Stimulated activated CD4-positive, alpha-beta T cell treated with anti-CD3 and anti-CD28 coated beads, Interleukin-15, amount 100 ng/mL, for 1 hour (primary cell): ENCODE measurements around the gene KHDC4.
A peak's percentile ranks its signal among the peaks of the same experiment; 100 is the strongest.

Source experiments
- DNase-seq, 2 donors: peaks; one replicate each; pipeline ENCODE4 v3.0.0-alpha.2; 2020; ENCODE audit warnings: low read depth in 1 of 2, low spot score in 1 of 2

The KHDC4 gene

DNA sequence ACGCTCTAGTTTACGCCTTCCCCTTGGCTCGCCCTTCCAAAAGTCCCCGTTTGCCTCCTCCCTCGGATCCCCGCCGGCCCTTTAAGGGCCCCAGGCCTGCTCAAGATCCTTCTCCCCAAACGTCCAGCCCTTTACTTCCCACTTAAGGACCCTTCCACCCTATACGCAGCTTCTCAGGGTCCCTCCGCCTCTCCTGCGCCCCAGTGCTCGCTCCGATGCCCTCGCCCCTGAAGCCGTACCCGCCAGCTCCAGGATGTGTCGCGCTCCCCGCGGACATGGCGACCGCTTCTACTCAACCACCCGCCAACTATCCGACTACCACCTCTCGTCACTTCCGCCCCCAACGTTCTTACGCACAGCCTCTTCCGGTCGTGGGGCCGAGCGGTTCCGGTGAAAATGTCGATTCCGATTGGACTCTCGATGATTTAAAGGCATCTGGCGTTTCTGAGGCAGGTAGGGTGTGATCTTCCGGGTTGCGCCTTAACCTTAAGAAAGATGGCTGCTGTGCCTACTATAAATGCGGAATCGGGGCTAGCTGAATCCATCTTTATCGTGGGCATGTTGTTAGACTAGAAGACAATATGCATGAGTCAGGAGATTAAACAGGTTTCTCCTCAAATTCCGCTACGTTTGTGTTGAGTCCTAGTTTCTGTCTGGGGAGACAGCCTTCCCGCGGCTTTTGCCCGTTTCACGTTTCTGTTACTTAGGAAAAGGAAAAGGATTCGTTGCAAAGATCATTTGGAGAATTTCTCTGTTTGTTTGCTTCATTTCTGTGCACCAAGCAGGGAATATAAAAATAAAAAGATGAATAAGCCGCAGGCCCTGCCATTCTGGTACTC lies at the start of gene KHDC4:
KHDC4 (minus strand) TSS at position 317 of the 839 bp plus-strand sequence; CDS start at position 277, 40 bp downstream.
- DNase-seq = peak; percentile 81 to 87

DNA sequence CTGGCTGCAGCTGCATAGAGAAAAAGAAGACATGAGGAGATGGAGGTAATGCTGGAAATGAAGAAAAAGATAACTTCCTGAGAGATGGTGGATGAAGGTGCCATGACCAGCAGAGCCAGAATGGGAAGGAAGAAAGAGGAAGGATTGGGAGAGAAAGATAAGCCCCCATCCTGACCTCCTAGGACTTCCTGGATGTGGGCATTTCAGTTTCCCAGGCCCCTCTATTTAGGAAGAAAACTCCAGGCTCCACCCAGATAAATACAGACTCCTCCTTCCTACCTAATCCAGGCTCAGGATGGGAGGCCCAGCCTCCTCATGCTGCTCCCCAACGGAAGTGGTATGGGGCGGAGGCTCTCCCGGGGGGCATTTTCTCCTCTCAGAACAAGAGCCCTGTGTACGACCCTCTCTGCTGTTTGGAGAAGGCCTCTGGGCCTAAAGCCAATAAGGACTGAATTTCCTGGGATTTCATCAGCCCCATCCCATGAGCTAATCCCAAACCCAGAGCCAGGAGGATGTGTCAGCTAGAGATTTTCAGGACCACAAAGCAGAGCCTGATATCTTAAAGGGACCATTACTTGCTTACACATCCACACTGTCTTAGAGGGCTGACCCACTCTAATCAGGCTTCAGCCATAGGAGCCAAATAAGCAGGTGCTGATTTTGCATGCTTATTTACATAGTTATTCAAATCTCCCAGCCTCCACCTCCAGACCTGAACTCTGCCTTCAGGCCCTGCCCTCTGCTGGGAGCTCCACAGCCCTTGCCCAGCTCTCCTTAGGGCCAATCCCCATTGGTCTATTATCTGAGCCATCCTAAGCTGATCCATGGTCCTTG lies 49.2 kb upstream of the KHDC4 start:
- no peak for DNase-seq

DNA sequence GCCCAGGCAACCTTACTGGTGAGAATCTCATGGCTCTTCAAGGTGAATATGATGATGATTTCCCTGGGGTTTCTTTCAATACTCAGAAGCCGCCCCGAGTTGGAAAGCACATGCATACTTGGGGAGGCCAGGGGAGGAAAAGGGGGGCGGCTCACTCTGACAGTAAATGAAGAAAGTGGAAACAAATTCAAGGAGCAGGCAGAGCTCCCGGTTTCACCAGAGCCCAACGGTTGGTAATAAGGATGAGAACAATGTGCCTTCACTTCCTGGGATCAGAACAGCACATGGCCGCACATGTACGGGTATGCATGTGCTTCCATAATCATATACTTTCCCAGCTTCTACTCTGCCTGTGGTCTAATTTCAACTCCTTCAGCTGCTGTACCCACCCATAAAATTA lies 47.9 kb upstream of the KHDC4 start:
- DNase-seq = no peak

DNA sequence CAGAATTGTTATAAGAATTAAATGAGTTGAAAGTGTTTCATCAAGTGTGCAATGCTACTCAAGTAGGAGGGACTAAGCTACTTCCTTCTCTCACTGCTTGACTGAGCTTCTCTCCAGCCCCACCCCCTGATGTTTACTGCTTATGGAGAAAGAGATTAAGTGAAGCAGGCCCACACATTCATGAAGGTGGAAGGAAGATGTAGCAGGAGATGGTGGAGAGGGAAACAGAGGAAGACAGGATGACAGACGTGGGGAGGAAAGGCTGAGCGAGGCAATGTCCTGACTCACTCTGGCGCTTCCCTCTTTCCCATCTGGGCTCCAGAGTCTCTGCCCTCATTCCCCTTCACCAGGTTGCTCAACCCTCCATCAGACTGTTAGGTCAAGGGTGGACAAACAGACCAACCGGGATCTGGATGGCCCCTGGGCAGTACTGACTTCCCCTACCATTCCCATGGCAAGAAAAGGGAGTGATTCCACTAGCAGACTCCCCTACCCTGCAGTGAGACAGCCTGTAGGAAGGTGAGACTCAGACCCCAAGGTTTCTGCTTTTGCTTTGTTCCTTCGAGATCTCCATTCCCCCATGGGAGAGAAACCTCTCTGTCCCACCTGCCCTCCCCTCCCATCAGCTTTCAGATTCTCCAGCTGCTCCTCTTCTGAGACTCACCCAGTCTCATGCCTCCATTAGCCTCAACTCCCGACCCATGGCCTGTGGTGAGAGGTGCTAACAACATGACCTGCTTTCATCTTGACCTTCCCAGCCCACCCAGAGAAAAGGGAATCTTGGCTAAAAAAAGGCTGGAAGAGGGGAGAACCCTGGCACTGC lies 47.3 kb upstream of the KHDC4 start:
- DNase-seq = no peak

DNA sequence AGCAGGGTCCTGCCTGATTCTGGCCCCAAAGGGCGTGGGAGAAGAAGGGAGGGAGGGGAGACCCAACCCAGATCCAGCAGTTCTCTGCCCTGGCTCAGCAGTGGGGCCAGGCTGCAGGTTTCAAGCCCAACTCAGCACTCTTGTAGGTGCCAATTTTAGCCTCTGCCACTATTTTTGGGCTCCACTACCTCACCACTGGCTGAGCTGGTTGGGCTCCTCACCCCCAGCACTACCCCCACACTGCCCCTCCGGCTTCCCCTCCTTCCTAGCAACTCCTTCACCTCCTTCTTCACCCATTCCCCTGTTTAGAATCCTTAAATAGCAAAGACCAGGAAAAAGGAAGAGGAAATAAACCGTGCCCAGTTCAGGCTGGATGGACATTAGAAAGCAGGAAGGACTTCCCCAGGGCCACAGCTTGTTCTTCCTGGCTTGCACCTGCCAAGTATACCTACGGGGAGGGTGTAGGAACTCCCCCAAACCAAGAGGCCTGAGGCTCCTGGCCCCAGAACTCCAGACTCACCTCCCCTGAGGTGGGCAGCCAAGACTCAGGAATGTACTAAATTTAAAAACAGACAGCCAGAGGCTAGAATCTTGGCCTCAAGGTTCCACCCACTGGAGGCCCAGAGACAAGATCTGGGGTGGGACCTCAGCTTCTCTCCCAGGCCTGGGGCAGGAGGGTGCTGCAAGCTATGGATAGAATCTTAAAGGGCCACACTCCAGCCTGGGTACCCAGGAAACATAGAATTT lies 45.6 kb upstream of the KHDC4 start:
- no peak for DNase-seq

DNA sequence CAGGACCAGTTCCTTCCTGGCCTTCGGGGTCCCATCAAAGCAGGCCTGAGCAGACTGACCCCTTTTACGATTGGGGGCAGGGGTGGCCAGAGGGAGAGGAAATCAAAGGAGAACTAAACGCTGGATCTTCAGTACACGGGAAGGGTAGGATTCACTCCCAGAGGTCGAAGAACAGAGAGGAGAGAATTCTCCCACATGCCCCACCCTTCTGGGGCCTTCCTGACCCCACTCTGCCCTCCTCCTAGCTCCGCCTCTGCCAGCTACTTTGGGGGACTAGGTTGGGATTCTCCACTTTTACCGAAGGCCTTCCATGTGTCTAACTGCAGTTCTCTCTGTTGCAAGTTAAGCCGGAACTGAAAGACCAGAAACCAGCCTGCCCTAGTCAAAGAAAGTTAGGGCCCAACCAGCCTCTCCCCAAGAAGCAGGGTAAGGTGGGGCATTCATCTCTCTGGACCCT lies 44.8 kb upstream of the KHDC4 start:
- no peak for DNase-seq

DNA sequence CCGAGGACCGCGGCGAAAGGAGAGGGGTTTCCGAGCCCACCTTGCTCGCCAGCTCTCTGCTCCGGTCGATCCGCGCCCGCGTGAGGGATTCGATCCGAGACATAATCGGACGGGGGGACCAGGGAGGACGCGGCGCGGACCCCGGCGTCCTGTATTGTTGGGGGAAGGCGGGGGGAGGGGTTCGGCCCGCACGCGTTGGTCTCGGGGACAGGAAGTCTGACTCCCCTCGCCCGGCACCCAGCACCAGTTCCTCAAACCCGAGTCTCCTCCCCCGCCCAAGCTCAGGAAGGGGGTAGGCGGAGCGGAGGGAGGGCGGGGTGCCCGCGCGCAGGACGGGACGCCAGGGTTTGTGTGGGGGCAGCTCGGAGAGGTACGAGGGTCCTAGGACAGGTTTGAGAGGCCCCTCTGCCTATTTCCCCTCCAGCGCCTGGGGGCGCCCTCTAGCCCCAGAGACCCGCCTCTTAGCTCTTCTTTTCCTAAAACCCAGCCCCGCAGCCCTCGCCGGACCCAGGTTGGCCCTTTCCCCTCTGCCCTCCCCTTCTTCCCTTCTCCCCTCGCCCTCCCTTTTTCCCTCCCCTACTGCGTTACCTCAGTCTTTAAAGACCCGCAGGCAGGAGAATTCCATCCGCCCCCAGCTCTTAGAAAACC lies 44.2 kb upstream of the KHDC4 start, which contains the start of gene ARHGEF2:
ARHGEF2 (minus strand) TSS at position 223 of the 648 bp plus-strand sequence; CDS start at position 103, 120 bp downstream.
- peak; percentile 59 to 69 for DNase-seq

DNA sequence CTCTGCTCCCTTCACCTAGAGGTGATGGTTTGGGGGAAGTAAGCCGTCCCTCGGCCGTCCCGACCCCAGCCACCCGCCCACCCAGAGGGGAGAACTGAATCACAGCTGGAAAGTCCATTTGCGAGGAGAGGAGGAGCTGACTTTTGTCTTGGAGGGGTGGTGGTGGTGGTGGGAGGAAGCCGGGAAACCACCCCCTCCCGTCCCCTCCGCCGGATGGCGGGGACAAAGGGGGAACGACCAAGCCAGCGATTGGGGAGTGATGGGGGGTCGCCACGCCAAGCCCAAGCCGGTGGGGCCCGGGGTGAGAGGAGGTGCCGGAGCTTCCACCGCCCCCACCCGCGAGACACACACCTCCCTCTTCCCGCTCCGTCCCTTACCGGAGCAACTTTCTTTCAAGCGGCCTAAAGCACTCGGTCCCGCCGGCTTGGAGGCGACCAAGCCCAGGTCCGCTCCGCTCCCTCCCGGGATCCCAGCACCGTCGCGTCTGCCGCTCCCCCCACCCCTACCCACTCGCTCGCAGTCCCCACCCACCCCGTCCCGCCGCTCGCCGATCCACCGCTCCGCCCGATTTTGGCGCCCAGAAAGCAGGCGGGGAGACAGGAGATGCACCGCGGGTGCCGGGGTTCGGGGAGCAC lies 43.6 kb upstream of the KHDC4 start:
- DNase-seq = peak; percentile 40 to 55

DNA sequence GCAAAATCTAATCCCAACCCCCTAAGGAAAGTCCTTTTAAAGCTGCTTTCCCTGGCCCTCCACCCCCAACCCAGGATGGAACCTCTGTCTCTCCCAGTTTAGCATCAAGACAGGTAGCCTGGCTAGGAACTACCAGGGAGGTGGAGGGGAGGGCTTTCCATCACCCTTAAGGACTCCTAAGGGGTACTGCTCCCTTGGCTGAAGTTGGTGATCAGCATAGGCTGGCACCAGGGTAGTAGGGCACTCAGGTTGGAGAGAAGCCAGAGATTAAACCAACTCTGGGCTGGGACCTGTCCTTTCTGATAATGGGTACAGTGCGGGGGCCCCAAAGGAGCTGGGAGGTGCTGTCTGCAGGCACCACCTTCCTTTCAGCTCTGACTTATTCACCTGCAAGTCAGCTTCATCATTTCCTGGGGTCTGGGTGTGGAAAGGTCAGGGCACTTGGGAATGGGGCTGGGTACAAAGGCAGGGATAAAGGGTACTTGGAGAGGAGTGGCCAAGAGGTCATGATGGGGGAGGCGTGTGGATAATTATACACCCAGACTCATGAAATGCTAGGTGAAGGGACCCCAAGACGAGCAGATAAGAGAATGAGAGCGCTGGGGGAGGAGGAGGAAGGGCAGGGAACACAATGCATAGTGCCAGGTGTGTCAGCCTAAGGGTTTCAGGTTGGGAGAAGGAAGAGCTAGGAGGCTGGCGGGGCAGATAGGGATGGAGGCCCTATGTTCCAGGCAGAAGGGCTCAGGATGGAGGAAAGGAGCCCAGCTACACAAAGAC lies 42.9 kb upstream of the KHDC4 start:
- no peak for DNase-seq

DNA sequence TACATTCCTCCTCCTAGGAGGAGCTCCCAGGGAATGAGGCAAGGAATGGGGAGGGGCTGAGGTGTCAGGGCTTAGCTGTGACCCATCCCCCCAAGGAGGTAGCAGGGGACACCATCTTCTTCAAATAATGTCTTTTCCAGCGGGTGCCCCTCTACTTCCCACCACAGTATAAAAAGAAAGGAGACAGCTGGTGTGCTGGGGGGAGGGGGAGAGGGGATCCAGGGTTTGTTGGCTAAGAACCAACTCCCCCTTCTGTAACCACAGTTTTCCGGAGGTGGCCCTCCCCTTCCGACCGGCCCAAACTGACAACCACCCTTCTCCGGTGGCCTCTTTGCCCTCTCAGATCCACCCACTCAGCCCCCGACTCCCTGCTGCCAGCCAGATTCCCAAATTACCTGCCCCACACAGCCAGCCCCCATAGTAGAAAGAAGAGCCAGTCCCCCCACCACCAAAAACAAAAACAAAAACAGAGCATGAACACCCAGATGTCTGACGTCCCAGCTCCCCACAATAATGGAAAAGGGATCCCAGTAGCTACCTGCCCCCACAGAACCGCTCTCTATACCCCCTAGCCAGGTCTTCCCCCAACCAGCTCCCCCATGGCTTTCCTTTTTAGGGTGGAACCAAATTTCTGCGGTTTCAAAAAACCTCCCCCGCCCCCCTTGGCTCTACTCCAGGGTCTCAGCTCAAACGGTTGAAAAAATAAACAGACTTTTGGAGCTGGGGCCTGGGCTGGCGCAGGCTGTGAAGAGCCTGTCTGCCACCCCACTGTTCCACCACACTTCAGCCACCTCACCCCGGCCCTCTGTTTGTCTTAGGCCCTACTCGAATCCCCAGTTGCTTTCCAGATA lies 42.1 kb upstream of the KHDC4 start:
- DNase-seq = peak; percentile 47 to 50

DNA sequence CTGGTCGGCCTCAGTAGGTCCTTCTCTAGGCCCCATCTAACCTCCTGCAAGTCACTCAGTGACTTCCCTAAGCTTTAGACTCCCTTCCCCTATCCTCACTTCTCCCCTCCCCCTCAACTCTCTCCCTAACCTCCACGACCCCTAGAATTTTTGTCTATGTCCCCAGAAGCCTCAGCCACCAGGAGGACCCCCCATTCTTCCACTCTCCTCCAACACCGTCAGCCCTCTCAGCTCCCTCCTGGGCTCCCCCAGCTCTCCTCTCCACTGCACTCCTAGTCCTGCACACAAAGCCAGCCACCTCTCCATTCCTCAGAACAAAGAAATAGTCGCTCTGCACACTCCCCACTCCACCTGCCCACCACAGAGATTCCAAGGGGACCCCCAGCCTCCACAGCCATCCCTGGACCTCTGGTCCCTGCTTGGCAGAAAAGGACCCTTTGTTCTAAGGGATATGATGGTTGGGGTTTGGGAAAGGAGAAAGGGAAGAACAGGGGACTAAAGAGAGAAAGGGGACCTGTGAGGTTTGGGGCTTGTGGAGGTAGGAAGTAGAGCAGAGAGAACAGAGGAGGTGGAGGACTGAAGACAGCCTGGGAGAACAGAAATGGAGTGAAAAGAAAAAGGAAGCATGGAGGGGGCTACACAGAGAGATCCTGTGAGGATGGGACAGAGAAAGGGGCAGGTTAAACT lies 41.3 kb upstream of the KHDC4 start:
- no peak for DNase-seq

DNA sequence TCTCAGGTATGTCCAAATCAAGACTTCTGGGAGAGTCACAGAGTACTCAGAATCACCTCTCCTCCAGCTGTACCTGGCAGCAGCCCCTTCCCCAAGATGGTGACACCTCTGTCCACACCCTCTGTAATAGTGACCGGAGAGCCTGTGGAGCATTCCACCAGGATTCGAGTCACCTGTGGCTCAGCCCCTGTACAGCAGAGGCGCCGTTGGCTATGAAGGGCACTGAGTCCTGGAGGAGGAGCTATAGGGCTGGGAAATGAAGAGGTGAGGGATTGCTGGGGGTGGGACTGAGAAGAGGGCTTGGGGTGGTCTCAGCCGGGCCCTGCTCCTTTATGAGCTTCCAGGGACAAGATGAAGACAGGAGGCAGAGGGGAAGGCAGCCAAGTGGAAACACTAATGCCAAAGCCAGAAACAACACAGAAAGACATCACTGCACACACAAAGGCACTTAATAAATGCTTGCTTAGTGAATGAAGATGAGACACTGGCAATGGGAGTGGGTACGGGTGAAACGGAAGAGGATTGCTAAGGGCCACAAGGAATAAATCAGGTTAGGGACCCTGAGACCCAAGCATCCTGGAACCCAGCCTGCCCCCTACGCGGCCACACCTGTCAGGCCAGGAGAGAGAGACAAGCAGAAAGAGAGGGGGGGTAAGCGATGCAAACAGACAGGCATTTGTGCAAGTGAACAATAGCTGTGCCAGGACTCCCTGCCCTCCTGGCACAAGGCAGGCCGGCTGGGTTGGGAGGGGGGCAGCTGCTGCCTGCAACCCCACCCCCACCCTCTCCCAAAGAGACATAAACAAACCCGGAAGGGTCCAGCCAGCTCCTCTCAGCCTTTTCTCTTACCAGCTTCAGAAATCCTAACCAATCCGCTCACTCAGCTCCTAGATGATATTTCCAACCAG lies 40.2 kb upstream of the KHDC4 start:
- no peak for DNase-seq

DNA sequence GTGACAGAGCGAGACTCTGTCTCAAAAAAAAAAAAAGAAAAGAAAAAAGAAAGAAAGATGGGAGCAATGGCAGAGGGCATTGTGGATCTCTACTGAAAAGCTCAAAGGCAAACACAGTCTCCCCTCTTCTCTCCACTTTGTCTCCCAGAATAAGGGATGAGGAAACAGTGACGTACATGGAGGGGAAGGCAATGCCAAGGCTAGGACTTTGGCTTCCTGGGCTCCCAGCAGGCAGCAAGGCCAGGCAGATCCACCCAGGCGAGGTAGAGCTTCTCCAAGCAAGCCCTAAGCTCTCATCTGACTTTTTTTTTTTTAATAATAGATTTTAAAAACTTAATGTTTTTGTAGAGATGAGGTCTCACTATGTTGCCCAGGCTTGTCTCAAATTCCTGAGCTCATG lies 39.5 kb upstream of the KHDC4 start:
- no peak for DNase-seq

DNA sequence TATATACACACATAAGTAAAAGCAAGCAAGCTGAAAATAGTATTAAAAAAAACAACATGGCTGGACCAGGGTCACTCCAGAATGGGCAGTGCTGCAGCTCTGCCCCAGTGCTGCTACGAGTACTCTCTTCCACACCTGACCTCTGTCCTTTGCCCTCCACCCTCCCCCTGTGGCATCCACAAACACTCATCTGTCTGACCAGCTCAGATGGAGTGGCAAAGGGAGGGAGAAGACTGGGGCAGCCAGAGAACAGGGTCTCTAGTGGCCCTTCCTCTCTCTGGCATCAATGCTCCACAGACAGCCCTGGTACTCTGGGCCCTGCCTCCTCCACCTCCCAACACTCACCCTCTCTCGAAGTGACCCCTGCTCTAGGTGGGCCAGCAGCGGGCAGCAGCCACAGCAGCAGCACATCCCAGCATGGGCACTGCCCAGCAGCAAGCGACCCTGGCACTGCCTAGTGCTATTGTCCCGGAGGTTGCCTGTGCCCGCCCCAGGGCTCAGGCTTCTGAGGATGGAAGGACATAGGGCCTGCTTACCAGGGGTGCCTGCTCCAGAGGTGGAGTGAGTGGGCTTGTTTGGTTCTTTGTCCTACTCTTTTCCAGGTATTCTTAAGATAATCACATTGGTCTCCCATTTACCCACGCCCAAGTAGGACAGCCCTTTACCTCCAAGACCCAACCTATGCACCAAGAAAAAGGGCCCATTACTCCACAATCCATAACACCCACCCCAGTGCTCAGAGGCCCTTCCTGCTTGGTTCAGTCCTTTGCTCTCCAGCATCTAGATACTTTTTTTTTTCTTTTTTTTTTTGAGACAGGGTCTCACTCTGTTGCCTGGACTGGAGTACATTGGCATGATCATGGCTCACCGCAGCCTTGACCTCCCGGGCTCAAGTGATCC lies 37.9 kb upstream of the KHDC4 start:
- DNase-seq = no peak

DNA sequence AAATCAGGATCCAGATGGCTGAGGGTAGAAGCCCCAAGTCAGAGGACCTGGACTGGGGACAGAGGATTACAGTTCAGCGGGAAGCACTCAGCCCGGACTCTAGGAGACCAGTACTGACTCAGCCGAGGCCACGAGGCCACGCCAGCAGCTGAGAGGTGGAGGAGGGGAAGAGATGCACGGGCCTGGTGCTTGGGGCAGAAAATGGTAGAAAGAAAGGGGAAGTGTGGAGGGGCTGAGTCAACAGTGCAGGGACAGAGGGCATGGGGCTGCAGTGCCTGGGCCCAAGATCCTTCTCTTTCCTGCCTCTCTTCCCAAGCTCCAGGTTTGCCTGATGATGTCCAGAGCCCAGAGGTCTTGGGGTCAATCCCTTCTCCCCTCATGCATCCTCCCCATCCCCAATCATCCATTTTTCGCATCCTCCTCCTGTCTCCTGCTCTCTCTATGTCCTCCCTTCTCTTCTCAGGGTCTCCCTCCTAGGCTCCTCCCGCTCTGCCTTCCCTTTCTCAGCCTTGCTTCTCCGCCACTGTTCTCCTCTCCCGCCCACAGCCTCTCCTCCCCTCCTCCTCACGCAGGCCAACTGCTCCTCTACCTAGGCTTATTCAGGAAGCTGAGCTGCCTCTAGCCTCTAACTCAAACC lies 36.4 kb upstream of the KHDC4 start:
- DNase-seq = no peak
